ENCODE results near the gene ELANE.
"Not testable (repeated sequence)": the region's sequence is repeated elsewhere in the genome, so short reads cannot be mapped to it uniquely, and the experiment has no call there.

ELANE gene

DNA sequence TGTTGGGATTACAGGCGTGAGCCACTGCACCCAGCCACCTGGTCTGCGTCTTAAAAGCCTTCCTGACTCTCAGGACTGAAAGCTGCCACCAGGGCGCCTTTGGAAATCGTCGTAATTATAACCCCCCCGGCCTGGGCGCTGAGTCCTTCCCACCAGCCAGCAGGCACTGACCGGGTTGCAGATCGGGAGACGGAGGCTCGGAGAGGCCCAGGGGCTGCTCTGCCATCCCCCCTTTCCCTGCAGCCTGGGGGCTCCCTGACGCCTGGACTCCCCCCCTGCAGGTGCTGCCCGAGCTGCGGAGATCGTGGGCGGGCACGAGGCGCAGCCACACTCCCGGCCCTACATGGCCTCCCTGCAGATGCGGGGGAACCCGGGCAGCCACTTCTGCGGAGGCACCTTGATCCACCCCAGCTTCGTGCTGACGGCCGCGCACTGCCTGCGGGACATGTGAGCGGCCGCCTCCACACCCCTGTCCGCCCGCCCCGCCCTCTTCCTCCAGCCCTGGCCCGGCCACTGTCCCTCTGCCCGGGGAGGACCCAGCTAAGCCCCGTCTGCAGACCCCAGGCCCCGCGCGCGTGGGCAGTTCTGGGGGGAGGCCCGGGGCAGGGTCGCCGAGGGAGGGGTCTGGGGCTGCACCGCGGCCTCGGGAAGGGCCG is 8.8 kb upstream of the ELANE start:
- no peak for DNase-seq

DNA sequence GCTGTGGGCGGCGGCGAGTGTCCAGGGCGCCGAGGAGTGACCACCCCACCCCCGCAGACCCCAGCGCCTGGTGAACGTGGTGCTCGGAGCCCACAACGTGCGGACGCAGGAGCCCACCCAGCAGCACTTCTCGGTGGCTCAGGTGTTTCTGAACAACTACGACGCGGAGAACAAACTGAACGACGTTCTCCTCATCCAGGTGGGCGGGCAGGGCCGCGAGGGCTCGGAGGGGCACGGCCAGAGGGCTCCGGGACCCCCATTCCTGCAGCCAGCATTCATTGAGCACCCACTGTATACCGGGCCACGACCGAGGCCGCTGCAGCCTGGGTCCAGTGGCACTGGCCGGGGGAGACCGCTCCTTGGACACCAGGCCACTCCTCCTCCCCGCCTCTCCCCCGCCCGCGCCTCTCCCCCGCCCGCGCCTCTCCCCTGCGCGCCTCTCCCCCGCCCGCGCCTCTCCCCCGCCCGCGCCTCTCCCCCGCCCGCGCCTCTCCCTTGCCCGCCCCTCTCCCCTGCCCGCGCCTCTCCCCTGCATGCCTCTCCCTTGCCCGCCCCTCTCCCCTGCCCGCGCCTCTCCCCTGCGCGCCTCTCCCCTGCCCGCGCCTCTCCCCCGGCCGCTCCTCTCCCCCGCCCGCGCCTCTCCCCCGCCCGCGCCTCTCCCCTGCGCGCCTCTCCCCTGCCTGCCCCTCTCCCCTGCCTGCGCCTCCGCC is 8.1 kb upstream of the ELANE start:
- no peak for DNase-seq

DNA sequence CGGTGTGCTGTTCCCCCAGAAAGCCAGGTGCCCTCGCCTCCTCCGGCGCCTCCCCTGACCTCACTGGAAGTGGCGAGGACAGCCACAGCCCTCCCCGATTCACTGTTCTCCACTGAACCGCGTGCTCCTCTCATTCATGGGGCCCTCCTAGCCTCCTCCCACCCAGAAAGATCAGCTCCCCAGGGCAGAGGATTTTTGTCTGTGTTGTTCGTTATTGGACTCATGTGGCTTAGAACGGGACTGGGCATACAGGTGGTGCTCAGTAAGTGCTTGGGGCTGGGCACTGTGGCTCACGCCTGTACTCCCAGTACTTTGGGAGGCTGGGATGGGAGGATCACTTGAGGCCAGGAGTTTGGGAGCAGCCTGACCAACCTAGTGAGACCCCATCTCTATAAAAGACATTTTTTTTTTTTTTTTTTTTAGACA is 7.5 kb upstream of the ELANE start:
- DNase-seq, result no peak

DNA sequence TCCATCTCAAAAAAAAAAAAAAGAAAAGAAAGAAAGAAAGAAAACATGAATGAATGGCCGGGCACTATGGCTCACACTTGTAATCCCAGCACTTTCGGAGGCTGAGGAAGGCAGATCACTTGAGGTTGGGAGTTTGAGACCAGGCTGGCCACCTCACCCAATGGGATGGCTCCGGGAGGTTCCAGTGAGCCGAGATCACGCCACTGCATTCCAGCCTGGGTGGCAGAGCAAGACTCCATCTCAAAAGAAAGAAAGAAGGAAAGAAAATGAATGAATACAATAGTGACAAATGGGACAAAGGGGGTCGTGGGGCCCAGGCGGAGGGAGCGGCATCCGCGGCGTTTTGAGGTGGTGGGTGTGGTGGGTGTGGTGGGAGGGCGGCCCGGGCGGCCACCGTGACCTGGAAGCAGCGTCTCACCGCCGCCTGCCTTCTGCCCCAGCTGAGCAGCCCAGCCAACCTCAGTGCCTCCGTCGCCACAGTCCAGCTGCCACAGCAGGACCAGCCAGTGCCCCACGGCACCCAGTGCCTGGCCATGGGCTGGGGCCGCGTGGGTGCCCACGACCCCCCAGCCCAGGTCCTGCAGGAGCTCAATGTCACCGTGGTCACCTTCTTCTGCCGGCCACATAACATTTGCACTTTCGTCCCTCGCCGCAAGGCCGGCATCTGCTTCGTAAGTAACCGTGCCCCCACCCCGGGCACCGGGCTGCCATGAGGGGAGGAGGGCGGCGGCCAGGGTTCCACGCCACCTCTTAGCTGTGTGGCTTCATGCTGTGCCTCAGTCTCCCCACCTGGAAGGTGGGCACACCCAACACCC is 6.2 kb upstream of the ELANE start:
- no peak for DNase-seq

DNA sequence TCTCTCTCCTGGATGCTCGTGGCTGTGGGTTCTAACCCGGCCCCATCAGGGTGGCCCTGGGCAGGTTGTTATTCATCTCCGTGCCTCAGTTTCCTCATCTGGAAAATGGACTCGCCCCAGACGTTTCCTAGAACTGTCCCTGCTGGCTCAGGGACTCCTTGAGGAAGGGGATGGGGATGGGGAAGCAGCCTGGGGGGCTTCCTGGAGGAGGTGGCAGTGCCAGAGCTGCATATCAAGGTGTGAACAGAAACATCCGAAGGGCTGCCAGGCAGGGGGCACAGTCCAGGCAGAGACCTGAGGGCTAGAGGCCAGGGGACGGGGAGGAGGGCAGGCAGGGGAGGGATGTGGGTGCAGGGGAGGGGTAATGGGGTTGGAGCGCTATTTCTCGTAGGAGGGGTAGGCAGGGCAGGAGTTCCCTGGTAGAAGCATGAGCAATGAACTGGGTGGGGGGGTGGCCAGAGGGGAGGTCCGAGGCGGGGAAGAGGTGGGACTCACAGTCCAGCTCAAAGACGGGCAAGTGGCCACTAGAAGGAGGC is 3.6 kb upstream of the ELANE start:
- DNase-seq, result no peak

DNA sequence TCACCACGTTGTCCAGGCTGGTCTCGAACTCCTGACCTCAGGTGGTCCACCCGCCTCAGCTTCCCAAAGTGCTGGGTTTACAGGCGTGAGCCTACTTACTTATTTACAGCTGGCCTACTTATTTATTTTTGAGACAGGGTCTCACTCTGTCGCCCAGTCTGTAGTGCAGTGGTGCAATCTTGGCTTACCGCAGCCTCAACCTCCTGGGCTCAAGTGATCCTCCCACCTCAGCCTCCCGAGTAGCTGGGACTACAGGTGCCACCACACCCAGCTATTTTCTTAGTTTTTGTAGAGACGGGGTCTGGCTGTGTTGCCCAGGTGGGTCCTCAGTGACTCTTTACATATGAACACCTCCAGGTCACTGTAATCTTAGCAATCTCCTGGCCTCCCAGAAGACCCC is 2.9 kb upstream of the ELANE start:
- not testable (repeated sequence) for DNase-seq

DNA sequence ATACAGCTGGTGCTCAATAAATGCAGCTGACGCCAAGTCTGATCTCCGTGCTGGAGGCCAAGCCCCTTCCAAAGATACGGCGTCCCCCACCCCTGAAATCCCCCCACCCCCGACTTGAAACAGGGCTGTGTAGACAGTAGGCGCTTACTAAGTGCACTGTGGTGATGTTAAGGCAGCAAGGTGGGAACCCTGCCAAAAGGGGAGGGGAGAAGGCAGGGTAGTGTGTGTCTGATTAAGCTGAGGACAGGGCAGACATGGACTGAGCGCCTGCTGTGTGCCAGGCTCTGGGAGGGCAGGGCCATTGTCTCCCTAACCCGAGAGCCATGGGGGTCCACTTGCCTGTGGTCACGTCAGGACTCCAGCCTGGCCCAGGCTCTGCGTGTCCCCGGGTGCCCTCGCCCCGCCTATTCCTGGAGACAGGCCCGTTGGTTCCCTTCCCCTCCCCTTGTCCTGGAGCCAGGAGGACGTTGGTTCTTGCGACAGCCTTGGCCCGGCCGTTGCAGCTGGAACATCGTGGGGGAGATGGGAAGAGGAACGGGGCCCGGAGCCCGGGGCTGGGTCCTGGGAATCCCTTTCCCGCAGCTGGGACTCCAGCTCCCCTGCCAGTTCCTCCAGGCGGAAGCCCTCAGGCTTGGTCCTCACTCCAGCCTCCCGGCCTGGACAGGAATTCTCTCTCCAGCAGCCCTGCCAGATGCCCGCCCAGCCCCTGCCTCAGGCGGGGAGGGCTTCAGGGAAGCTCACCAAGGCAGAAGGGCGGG is 1.7 kb upstream of the ELANE start:
- peak; percentile 54 for DNase-seq

DNA sequence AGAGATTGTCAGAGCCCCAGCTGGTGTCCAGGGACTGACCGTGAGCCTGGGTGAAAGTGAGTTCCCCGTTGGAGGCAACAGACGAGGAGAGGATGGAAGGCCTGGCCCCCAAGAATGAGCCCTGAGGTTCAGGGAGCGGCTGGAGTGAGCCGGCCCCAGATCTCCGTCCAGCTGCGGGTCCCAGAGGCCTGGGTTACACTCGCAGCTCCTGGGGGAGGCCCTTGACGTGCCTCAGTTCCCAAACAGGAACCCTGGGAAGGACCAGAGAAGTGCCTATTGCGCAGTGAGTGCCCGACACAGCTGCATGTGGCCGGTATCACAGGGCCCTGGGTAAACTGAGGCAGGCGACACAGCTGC is 1.1 kb upstream of the ELANE start:
- DNase-seq, result no peak

DNA sequence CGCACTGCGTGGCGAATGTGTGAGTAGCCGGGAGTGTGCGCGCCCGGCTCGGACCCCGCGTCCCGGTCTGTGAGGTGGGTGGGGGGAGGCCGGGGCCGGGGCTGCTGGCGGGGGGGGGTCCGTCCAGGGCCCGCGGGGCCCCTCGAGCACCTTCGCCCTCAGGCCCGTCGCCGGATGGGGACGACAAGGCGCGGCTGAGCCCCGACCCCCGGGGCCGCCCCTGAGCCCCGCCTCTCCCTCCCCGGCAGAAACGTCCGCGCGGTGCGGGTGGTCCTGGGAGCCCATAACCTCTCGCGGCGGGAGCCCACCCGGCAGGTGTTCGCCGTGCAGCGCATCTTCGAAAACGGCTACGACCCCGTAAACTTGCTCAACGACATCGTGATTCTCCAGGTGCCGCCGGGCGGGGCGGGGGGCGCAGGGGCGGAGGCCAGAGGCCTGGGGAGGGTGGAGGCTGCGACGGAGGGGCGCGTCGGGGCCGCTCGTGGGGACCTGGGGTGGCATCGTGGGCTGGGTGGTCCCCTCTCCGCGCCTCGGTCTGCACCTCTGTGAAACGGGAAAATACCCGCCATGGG is 997 bp downstream of the ELANE start:
- no peak for DNase-seq

DNA sequence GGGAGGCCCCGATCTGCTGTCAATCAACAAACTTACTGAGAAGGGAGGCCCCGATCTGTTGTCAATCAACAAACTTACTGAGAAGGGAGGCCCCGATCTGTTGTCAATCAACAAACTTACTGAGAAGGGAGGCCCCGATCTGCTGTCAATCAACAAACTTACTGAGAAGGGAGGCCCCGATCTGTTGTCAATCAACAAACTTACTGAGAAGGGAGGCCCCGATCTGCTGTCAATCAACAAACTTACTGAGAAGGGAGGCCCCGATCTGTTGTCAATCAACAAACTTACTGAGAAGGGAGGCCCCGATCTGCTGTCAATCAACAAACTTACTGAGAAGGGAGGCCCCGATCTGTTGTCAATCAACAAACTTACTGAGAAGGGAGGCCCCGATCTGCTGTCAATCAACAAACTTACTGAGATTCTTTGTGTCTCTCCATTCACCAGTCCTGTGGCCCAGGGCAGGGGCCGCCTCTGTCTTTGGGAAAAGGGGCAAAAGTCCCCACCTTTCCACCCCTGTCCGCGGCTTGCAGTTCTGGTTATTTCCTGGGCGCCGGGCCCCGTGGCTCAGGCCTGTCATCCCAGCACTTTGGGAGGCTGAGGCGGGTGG is 1.6 kb downstream of the ELANE start:
- not testable (repeated sequence) for DNase-seq

DNA sequence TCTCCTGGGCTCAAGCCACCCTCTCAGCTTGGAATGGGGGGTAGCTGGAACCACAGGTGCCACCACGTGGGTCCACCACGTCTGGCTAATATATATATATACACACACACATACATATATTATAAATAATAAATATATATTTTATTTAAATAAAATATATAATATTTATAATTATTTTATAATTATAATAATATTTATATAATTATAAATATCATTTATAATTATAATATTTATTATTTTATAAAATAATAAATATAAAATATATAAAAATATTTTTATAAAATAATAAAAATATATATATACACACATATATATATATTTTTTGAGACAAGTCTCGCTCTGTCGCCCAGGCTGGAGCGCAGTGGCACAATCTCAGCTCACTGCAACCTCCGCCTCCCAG is 2.4 kb downstream of the ELANE start:
- DNase-seq, result no peak

DNA sequence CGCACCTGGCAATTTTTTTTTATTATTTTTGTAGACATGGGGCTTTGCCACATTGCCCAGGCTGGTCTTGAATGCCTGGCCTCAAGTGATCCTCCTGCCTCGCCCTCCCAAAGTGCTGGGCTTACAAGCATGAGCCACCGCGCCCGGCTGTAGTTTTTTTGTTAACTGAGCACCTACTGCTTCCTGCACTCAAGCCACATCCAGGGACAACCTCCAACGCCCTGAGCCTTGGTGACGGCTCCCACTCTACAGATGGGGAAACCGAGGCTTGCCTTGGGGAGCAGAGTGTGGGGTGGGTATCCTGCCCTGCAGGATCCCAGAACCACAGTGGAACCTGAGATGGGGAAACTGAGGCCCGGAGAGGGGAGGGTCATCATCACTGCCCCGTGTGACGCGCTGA is 3.0 kb downstream of the ELANE start:
- DNase-seq, result no peak

DNA sequence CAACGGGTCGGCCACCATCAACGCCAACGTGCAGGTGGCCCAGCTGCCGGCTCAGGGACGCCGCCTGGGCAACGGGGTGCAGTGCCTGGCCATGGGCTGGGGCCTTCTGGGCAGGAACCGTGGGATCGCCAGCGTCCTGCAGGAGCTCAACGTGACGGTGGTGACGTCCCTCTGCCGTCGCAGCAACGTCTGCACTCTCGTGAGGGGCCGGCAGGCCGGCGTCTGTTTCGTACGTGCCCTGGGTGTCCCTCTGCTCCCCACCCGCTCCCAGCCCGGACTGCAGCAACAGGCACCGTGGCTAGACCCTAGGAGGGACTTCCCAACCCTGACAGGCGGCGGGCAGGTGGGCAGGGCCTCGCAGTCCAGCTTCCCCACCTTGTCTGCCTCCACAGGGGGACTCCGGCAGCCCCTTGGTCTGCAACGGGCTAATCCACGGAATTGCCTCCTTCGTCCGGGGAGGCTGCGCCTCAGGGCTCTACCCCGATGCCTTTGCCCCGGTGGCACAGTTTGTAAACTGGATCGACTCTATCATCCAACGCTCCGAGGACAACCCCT is 3.5 kb downstream of the ELANE start:
- DNase-seq, result no peak

DNA sequence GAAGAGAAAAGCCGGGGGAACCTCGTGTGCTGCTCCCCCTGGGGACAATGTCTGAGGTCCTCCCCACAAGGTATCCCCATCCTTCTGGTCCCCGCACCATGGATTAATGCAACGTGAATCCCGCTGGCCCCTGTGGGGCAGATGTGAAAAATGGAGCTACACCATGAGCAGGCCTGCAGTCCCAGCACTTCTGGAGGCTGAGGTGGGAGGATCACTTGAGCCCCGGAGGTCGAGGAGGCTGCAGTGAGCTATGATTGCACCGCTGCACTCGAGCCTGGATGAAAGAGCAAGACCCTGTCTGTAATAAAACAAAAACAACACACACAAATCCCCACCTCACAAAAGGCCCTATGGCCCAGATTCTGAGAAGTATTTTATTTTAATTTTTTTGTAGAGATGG is 6.2 kb downstream of the ELANE start:
- DNase-seq, result no peak

DNA sequence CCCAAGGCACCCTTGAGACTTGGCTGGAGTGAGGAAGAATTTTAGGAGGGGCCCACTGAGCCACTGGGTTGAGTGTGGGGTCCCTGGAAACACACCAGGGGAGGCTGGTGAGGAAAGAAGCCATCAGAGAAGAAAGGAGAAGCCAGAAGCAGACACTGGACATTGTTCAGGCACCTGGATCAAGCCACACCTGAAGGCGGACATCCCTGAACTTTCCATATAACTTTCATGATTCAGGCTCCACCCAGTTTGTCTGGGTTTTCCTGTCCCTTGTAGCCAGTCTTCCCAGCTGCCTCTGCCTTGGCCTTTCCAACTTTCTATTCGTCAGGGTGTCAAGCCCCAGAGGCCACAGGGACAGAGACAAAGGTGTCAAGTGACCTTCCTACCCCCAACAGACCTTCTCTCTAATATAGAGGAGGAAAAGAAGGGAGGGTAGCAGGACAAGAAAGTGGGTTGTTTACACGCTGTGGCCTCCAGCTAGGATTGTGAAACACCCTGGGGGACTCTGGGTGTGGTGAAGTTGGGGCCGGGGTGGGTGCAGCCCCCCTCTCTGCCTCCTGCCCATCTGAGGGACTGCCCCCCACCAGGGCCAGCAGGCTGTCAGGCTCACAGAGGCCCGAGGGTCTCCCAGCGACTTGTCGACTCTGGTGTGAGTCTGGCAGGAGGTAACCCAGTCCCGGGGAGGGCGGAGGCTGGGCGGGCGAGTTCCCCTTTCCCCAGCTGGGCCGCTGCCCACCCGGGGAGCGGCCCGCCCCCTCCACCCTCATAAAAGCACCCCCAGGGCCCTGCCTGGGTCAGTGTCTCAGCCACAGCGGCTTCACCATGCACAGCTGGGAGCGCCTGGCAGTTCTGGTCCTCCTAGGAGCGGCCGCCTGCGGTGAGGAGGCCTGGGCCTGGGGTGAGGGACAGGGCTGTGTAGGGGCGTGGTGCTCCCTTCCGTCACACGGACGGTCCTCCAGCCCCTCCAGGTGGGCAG is 7.1 kb downstream of the ELANE start, which contains the start of gene CFD:
CFD (plus strand) TSS at position 797 of the 976 bp plus-strand sequence; CDS start at position 823, 26 bp downstream.
- DNase-seq, result no peak

DNA sequence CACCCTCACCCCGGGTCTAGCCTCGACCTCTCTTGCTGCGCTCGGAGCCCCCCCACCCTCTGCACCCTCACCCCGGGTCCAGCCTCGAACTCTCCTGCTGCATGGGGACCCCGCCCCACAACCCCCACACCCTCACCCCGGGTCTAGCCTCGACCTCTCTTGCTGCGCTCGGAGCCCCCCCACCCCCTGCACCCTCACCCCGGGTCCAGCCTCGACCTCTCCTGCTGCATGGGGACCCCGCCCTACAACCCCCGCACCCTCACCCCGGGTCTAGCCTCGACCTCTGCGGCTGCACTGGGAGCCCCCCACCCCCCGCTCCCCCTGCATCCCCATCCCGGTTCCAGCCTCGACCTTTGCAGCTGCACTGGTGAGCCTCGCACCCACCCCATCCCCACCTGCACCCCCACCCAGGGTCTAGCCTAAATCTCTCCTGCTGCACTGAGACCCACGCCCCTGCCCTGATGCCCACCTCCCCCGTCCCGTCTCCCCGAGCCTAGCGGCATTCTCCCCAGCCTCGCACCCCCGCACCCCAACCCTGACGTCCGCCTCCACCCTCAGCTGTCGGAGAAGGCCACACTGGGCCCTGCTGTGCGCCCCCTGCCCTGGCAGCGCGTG is 9.1 kb downstream of the ELANE start:
- DNase-seq, result no peak

DNA sequence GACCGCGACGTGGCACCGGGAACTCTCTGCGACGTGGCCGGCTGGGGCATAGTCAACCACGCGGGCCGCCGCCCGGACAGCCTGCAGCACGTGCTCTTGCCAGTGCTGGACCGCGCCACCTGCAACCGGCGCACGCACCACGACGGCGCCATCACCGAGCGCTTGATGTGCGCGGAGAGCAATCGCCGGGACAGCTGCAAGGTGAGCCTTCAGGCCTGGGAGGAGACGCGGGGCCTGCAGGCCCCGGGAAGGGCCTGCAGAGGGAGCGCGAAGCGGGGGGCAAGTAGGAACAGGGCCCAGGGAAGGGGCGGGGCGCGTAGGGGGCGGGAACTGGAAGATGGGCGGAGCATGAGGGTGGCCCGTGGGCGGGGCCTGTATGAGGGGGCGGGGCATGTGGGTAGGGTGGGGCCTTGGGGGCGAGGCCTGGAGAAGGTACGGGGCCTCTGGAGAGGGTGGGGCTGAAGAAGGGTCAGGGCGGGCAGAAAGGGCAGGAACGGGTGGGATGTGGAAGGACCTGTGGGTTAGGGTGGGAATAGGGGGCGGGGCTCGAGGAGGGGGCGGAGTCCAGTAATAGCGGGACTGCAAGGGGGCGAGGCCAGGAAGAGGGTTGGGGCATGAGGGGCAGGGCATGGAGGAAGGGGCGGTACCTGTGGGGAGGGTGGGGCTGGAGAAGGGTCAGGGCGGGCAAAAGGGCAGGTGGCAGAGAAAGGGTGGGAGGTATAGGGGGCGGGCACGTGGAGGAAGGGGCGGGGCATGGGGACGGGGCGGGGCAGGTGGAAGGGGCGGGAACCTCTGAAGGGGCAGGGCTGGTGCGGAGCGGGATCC is 9.9 kb downstream of the ELANE start:
- peak; percentile 17 for DNase-seq

DNA sequence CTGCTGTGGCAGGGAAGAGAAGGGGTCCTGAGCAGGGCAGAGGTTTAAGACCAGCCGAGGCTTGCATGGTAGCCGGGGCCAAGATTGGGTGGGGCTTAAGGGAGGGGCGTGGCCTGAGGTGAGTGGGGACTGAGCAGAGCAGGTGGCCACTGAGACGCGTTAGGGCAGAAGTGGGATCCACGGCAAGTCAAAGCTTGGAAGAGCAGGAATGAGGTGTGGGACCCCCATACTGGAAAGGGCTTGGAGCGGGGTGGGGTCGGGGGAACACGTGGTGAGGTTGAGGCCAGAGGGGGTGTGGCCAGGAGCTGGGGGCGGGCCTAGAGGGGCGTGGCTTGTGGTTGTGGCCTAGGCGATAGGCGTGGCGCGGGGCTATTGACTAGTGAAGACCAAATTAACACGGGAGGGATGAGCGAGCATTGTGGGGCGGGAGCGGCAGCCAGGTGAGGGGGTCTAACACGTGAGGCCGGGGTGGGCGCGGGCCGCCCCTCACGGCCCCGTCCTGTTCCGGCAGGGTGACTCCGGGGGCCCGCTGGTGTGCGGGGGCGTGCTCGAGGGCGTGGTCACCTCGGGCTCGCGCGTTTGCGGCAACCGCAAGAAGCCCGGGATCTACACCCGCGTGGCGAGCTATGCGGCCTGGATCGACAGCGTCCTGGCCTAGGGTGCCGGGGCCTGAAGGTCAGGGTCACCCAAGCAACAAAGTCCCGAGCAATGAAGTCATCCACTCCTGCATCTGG is 10.6 kb downstream of the ELANE start:
- DNase-seq, result no peak

DNA sequence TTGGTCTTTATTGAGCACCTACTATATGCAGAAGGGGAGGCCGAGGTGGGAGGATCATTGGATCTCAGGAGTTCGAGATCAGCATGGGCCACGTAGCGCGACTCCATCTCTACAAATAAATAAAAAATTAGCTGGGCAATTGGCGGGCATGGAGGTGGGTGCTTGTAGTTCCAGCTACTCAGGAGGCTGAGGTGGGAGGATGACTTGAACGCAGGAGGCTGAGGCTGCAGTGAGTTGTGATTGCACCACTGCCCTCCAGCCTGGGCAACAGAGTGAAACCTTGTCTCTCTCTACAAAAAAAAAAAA is 11.2 kb downstream of the ELANE start:
- no peak for DNase-seq
